HG02763 (cell line): Measurements from ENCODE around the gene MNAT1.

Source experiments
- ATAC-seq: cut with Tn5 transposase; IDR thresholded peaks from one replicate; pipeline ENCODE4 v1.9.1; 2021; ENCODE audit warnings: mild to moderate bottlenecking, moderate library complexity; ENCODE audit not compliant: unreplicated experiment

Gene MNAT1

GRCh38 chr14:61019537-61019936 is 285.0 kb downstream of the MNAT1 start:
- ATAC-seq: no peak
